ENCODE measurements around the gene C1S. TPM values are rescaled to one million over a fixed set of nuclear protein-coding genes. Genes with fewer than 3 reads are reported as not detected.

C1S gene
- total and polyA plus RNA-seq, 9 of the 15 experiments (the other 6 are each of a cell fraction or from before 2014, with no cell fraction given), result 0.08 to 0.84 (median 0.27) TPM

DNA sequence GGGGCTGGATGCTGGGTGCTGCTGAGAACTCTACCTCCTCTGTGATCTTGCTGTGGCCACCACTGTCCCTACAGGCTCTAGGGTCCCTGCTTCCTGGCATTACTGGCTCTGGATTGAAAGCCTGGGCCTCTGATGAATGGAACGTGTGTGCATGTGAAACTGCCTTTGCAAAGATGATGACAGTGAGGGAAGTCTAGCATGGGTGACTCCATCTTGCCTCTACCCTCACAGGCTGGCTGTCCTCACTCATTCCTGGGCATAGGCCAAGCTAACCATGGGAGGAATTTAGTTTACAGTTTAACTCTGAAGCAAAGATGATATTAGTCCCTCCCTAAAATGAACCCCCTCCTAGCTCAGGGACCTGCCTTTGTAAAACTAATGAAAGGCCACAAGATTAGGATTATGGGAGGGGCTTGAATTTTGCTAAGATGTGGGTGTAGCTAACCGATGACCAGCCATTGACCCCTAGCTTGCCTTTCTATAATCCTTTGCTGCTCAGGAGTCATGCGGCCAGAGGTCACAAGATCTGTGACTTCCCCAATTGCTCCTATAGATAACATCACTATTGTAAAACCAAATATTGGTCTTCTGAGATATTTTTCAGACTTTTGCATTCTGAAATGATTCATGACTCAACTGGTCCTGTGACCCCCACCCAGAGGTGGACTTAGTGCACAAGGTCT is 2.2 kb upstream of the C1S start (continued):
- TF ChIP-seq KDM4B (IDR thresholded peaks at IDR 0.05; ENCODE audit: borderline replicate concordance in 2 of 2, low read depth in 1 of 2) (no peak), RAD21 (CRISPR knock-in tag; conservative IDR thresholded peaks at IDR 0.05 in 1 of 2, IDR thresholded peaks at IDR 0.05 in 1 of 2) (no peak), KDM1A (IDR thresholded peaks at IDR 0.05) (peak; percentile 35 to 36; a peak in 2 of 4 replicates), ARID2 (IDR thresholded peaks at IDR 0.05) (no peak), TAF9B (IDR thresholded peaks at IDR 0.05; ENCODE audit: partially characterized antibody) (no peak), ZNF263 (CRISPR knock-in tag; IDR thresholded peaks at IDR 0.05; ENCODE audit: borderline replicate concordance) (no peak), TSC22D4 (tag; IDR thresholded peaks at IDR 0.05) (no peak), HDAC1 (IDR thresholded peaks at IDR 0.05) (no peak), SMAD1 (IDR thresholded peaks at IDR 0.05; ENCODE audit: low read depth, low read length, partially characterized antibody) (no peak), WHSC1 (IDR thresholded peaks at IDR 0.05; ENCODE audit: low read length) (no peak), ZNF134 (CRISPR knock-in tag; conservative IDR thresholded peaks at IDR 0.05) (peak; percentile 75), MCM5 (IDR thresholded peaks at IDR 0.05; ENCODE audit: low read depth) (no peak)
- TF ChIP-seq, protein P1, sequence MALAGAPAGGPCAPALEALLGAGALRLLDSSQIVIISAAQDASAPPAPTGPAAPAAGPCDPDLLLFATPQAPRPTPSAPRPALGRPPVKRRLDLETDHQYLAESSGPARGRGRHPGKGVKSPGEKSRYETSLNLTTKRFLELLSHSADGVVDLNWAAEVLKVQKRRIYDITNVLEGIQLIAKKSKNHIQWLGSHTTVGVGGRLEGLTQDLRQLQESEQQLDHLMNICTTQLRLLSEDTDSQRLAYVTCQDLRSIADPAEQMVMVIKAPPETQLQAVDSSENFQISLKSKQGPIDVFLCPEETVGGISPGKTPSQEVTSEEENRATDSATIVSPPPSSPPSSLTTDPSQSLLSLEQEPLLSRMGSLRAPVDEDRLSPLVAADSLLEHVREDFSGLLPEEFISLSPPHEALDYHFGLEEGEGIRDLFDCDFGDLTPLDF (CRISPR knock-in tag; IDR thresholded peaks at IDR 0.05), result no peak
- TF ChIP-seq, protein P2, sequence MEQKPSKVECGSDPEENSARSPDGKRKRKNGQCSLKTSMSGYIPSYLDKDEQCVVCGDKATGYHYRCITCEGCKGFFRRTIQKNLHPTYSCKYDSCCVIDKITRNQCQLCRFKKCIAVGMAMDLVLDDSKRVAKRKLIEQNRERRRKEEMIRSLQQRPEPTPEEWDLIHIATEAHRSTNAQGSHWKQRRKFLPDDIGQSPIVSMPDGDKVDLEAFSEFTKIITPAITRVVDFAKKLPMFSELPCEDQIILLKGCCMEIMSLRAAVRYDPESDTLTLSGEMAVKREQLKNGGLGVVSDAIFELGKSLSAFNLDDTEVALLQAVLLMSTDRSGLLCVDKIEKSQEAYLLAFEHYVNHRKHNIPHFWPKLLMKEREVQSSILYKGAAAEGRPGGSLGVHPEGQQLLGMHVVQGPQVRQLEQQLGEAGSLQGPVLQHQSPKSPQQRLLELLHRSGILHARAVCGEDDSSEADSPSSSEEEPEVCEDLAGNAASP (IDR thresholded peaks at IDR 0.05), result no peak
- TF ChIP-seq, protein P3, sequence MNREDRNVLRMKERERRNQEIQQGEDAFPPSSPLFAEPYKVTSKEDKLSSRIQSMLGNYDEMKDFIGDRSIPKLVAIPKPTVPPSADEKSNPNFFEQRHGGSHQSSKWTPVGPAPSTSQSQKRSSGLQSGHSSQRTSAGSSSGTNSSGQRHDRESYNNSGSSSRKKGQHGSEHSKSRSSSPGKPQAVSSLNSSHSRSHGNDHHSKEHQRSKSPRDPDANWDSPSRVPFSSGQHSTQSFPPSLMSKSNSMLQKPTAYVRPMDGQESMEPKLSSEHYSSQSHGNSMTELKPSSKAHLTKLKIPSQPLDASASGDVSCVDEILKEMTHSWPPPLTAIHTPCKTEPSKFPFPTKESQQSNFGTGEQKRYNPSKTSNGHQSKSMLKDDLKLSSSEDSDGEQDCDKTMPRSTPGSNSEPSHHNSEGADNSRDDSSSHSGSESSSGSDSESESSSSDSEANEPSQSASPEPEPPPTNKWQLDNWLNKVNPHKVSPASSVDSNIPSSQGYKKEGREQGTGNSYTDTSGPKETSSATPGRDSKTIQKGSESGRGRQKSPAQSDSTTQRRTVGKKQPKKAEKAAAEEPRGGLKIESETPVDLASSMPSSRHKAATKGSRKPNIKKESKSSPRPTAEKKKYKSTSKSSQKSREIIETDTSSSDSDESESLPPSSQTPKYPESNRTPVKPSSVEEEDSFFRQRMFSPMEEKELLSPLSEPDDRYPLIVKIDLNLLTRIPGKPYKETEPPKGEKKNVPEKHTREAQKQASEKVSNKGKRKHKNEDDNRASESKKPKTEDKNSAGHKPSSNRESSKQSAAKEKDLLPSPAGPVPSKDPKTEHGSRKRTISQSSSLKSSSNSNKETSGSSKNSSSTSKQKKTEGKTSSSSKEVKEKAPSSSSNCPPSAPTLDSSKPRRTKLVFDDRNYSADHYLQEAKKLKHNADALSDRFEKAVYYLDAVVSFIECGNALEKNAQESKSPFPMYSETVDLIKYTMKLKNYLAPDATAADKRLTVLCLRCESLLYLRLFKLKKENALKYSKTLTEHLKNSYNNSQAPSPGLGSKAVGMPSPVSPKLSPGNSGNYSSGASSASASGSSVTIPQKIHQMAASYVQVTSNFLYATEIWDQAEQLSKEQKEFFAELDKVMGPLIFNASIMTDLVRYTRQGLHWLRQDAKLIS (CRISPR knock-in tag; IDR thresholded peaks at IDR 0.05), result no peak
- TF ChIP-seq, protein P4, sequence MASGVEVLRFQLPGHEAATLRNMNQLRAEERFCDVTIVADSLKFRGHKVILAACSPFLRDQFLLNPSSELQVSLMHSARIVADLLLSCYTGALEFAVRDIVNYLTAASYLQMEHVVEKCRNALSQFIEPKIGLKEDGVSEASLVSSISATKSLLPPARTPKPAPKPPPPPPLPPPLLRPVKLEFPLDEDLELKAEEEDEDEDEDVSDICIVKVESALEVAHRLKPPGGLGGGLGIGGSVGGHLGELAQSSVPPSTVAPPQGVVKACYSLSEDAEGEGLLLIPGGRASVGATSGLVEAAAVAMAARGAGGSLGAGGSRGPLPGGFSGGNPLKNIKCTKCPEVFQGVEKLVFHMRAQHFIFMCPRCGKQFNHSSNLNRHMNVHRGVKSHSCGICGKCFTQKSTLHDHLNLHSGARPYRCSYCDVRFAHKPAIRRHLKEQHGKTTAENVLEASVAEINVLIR (CRISPR knock-in tag; IDR thresholded peaks at IDR 0.05), result peak; percentile 52; the same call in 1 of the 2 replicates
- TF ChIP-seq, protein P5, sequence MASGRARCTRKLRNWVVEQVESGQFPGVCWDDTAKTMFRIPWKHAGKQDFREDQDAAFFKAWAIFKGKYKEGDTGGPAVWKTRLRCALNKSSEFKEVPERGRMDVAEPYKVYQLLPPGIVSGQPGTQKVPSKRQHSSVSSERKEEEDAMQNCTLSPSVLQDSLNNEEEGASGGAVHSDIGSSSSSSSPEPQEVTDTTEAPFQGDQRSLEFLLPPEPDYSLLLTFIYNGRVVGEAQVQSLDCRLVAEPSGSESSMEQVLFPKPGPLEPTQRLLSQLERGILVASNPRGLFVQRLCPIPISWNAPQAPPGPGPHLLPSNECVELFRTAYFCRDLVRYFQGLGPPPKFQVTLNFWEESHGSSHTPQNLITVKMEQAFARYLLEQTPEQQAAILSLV (tag; IDR thresholded peaks at IDR 0.05), result peak; percentile 85; the same call in 1 of the 2 replicates
- TF ChIP-seq, protein P6, sequence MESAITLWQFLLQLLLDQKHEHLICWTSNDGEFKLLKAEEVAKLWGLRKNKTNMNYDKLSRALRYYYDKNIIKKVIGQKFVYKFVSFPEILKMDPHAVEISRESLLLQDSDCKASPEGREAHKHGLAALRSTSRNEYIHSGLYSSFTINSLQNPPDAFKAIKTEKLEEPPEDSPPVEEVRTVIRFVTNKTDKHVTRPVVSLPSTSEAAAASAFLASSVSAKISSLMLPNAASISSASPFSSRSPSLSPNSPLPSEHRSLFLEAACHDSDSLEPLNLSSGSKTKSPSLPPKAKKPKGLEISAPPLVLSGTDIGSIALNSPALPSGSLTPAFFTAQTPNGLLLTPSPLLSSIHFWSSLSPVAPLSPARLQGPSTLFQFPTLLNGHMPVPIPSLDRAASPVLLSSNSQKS (CRISPR knock-in tag; IDR thresholded peaks at IDR 0.05), result no peak

Measured in K562 (cell line).